Measurements from ENCODE around the gene EOGT.

The EOGT gene

DNA sequence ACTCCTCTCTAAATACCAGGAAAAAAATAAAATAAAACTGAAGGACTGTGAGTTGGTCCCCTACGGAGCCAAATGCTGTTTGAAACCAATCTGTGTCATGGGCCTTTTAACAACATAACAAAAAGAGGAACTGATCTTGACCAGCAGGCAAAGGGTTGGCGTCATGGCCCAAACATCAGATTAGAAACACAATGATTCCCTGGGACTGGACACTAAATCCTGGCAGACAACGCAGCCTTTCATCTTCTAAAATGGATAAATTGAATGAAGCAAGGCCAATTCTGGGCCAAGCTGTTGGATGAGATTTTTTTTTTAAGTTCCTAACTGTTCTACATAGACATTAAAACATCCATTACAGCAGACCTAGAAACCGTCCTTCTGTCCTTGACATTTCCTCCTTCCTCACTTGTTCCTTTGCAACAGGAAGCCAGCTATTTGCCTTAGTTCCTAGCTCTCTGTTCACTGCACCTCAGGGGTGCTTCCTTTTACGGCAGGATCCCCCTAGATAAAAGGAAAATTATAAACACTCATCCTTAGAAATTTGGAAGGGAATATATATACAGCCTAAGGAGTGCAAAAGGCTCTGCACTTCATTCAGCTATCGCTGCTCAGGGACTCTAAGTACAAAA, 59.6 kb downstream of the EOGT start:
- DNase-seq = no peak

DNA sequence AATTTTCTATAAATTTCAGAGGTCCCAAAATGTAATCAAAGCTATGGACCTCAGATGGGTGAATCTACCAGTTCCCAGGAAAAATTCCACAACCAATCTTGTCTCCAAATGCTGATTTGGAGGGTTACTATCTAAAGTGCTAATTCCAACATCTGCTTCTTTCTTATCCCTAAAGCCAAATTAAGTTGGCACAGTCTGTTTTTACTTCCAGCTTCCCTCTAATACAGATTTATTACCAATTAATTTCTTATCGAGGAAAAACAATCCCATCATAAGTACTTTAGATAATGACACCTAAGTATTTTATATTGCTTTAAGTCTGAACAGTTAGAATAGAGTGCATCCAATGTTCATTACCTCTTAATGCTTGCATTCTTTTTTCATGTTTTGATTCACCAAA, 68.3 kb downstream of the EOGT start:
- DNase-seq = no peak

DNA sequence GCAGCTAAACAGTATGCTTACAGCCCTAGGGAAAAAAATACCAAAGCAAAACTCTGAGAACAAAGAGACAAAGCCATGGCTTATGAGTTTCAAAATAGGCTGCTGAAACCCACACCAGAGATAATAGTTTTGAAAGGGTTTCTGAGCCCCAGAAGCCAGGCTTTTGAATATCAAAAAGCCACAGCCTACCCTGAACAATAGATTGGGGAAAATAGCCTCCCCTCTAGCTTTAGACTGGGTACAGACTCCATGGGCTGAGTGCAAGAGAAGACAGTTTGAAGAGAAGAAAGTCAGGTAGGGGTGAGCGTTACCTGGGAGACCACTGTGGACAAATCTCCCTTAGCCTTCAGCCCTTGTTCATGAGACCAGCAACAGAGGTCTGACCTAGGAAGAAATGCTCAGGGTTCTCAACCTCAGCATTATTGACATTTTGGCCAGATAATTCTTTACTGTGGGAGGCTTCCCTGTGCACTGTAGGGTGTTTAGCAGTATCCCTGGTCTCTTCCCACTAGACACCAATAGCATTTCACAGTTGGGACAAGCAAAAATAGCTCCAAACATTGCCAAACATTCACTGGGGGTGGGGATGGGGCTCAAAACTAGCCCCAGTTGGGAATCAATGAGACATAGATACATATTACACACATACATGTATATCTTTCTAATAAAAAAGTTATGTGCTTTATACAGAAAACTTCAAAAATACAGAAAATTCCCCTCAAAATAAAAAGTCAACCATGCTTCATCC, 69.6 kb downstream of the EOGT start:
- DNase-seq = no peak

DNA sequence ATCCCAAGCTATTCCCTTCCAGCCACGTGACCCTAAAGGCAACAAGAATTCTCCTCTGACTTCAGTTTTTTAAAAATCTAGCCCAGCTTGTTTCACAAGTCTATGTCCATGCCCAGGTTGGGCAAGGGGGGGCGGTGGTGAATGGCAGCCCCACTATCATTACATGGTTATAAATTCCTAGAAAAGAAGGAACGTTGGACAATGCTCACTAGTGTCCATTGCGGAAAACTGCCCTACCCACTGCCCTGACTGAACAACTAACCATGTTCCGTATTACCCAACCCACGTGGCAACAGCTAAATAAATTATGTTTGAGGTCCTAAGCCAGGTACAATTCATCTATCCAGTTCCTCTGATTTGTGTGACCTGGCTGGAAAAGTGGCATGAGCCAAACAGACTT, 72.4 kb downstream of the EOGT start:
- no peak for DNase-seq

- DNase-seq = no peak
Measured at GRCh38 chr3:68936856-68937255, 76.6 kb downstream of the EOGT start.

DNA sequence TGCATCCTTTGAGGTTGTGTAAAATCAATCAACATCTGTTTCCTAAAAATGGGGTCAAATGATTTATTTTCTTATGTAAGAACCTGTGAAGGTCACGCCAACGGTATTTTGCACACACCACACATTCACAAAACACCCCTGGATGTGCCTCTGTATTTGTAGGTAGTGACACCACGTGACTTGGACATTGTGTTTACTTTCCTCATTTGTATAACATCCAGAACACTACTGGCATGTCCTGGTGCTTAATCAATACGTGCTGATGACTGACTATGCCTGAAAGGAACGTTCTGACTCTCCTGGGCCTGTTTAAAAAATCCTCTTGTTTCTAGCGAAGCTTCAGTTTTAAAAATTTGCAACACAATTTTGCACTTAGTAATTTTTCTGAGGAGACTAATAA, 77.7 kb downstream of the EOGT start:
- no peak for DNase-seq

GRCh38 chr3:68931406-68932149, 81.9 kb downstream of the EOGT start:
- no peak for DNase-seq

Data from stimulated activated CD8-positive, alpha-beta memory T cell treated with anti-CD3 and anti-CD28 coated beads, Interleukin-4, amount 100 ng/mL, for 48 hours (primary cell).